Lower lobe of right lung (tissue), 2 donors: ENCODE data around the gene ZNF532. TPM values are rescaled to one million over a fixed set of nuclear protein-coding genes. Genes with fewer than 3 reads are reported as not detected.
A peak's percentile ranks its signal among the peaks of the same experiment; 100 is the strongest.

Experiments used
- ATAC-seq, 2 donors: fragments of 200-7000 bp; cut with Tn5 transposase; one replicate each; pipeline ENCODE4 v1.9.1; 2020 to 2022; ENCODE audit warnings: mild to moderate bottlenecking in 2 of 2, moderate library complexity in 2 of 2
- DNase-seq: peaks from one replicate; pipeline ENCODE4 v3.0.0-alpha.2; 2020
- H3K27ac ChIP-seq: fragments of 200-600 bp; one replicate; pipeline ENCODE4 v1.8.0; 2022
- H3K27me3 ChIP-seq: fragments of 200-600 bp; one replicate; pipeline ENCODE4 v1.8.0; 2022; ENCODE audit warnings: low read depth
- H3K36me3 ChIP-seq: fragments of 200-600 bp; one replicate; pipeline ENCODE4 v1.8.0; 2022; ENCODE audit warnings: mild to moderate bottlenecking
- H3K4me1 ChIP-seq: fragments of 200-600 bp; one replicate; pipeline ENCODE4 v1.8.0; 2022
- H3K4me3 ChIP-seq: fragments of 200-600 bp; one replicate; pipeline ENCODE4 v1.8.0; 2022; ENCODE audit warnings: mild to moderate bottlenecking
- H3K9me3 ChIP-seq: fragments of 200-600 bp; one replicate; pipeline ENCODE4 v1.8.0; 2022
- CTCF ChIP-seq: fragments of 200-600 bp; IDR thresholded peaks from one replicate; pipeline ENCODE4 v1.8.0; 2022; ENCODE audit warnings: antibody characterized with exemption, mild to moderate bottlenecking
- intact Hi-C: fragments of 100-400 bp; cut with DNase I; formaldehyde crosslinking; loops from one replicate; pipeline ENCODE4 v1.11.0; 2022
- total RNA-seq: library from RNA; stranded (reverse); fragmentation: NEBNext Ultra II Directional; extraction: Animal tissue kit (Norgen Biotek cat#: 25700); gene quantifications from one replicate; pipeline ENCODE4 v1.2.1, GENCODE V29; 2021
- donor health status: DM: no; HTN: yes; CAD: no; lungs with severe emphysema.

The ZNF532 gene
- total RNA-seq, 1 donor from 2014 or later, result 54.0 TPM

GRCh38 chr18:58978916-58979315 is 114.2 kb downstream of the ZNF532 start:
- no peak for TF ChIP-seq CTCF

GRCh38 chr18:58979615-58980014 is 114.9 kb downstream of the ZNF532 start:
- intact Hi-C loops, result no loop called here
- no peak for TF ChIP-seq CTCF
- DNase-seq (no peak), ATAC-seq (no peak)
- H3K4me3 ChIP-seq, result no peak overlapping the region
- no peak overlapping the region for H3K27ac ChIP-seq
- no peaks in the 10 kb centered on the region for H3K9me3 ChIP-seq
- H3K27me3 ChIP-seq, result no peaks in the 10 kb centered on the region
- peaks cover 16% of the 10 kb centered on the region for H3K4me1 ChIP-seq
- H3K36me3 ChIP-seq, result peaks cover 57% of the 10 kb centered on the region

More at GRCh38 chr18:58978916-58979315, 114.2 kb downstream of the ZNF532 start:
- DNase-seq (no peak), ATAC-seq (no peak)
- no peak overlapping the region for H3K27ac ChIP-seq
- H3K4me1 ChIP-seq, result peaks cover 16% of the 10 kb centered on the region
- intact Hi-C loops, result no loop called here
- no peaks in the 10 kb centered on the region for H3K27me3 ChIP-seq
- no peak overlapping the region for H3K4me3 ChIP-seq
- no peaks in the 10 kb centered on the region for H3K9me3 ChIP-seq
- H3K36me3 ChIP-seq, result peaks cover 51% of the 10 kb centered on the region

DNA sequence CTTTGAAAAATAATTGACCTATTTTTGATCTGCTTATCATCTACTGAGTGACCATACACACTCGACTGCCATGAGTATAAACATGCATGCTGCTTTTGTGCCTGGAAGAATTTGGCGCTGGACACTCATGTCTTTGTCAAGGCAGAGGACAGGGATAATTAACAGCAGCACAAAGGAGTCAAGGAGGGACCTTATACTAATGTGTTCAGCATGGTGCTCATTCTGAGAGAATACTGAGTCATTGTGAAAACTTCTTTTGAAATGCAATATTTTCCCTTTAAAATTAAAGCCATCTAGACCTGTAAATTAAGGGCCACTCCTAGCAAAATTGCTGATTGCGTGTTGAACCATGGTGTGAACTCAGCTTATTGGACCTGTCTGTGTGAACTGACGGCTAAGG is 116.3 kb downstream of the ZNF532 start:
- no peaks in the 10 kb centered on the region for H3K9me3 ChIP-seq
- no peak for DNase-seq
- no peak for ATAC-seq
- TF ChIP-seq CTCF, result no peak
- no peak overlapping the region for H3K27ac ChIP-seq
- peaks cover 57% of the 10 kb centered on the region for H3K36me3 ChIP-seq
- intact Hi-C loops, result no loop called here
- H3K27me3 ChIP-seq, result no peaks in the 10 kb centered on the region
- H3K4me3 ChIP-seq, result no peak overlapping the region
- H3K4me1 ChIP-seq, result peaks cover 5% of the 10 kb centered on the region

- peak in 1 of 2 donors; percentile 25 for ATAC-seq
- intact Hi-C loops, result no loop called here
- no peak overlapping the region for H3K4me3 ChIP-seq
- no peaks in the 10 kb centered on the region for H3K9me3 ChIP-seq
- no peak for TF ChIP-seq CTCF
- no peak for DNase-seq
- no peaks in the 10 kb centered on the region for H3K27me3 ChIP-seq
- H3K36me3 ChIP-seq, result peaks cover 57% of the 10 kb centered on the region
- H3K27ac ChIP-seq, result no peak overlapping the region
- no peaks in the 10 kb centered on the region for H3K4me1 ChIP-seq
Measured at GRCh38 chr18:58983260-58984155, 118.8 kb downstream of the ZNF532 start.

GRCh38 chr18:58988600-58988999 is 123.9 kb downstream of the ZNF532 start:
- H3K27ac ChIP-seq, result no peak overlapping the region
- no peaks in the 10 kb centered on the region for H3K9me3 ChIP-seq
- TF ChIP-seq CTCF, result no peak
- peaks cover 18% of the 10 kb centered on the region for H3K4me1 ChIP-seq
- intact Hi-C loops, result no loop called here
- peaks cover 8% of the 10 kb centered on the region for H3K36me3 ChIP-seq
- ATAC-seq (no peak), DNase-seq (no peak)
- H3K27me3 ChIP-seq, result no peaks in the 10 kb centered on the region
- no peak overlapping the region for H3K4me3 ChIP-seq
